Neuronal stem cell (in vitro differentiated cells): ENCODE measurements around the gene UCHL5.

ENCODE experiments used
- DNase-seq: peaks from one replicate; pipeline ENCODE4 v3.0.0-alpha.2; 2013; ENCODE audit warnings: low spot score
- H2AFZ ChIP-seq: one replicate; pipeline ENCODE4 v1.6.1; 2013; ENCODE audit warnings: mild to moderate bottlenecking, low read length, inconsistent platforms
- H2AK5ac ChIP-seq: 2 replicates; pipeline ENCODE4 v1.6.1; 2013; ENCODE audit warnings: low read depth, mild to moderate bottlenecking, inconsistent platforms, low read length, moderate library complexity, mixed read lengths
- H2BK120ac ChIP-seq: 2 replicates; pipeline ENCODE4 v1.6.1; 2013; ENCODE audit warnings: low read depth, mild to moderate bottlenecking, inconsistent platforms, low read length, moderate library complexity, mixed read lengths
- H2BK12ac ChIP-seq: one replicate; pipeline ENCODE4 v1.6.1; 2013; ENCODE audit warnings: low read length, inconsistent platforms
- H2BK15ac ChIP-seq: 2 replicates; pipeline ENCODE4 v1.6.1; 2013; ENCODE audit warnings: mild to moderate bottlenecking, low read length, inconsistent platforms, mixed read lengths
- H2BK5ac ChIP-seq: one replicate; pipeline ENCODE4 v1.6.1; 2013; ENCODE audit warnings: inconsistent platforms, mild to moderate bottlenecking, low read length, moderate library complexity
- H3K14ac ChIP-seq: one replicate; pipeline ENCODE4 v1.6.1; 2013; ENCODE audit warnings: low read length, inconsistent platforms
- H3K18ac ChIP-seq: 2 replicates; pipeline ENCODE4 v1.6.1; 2013; ENCODE audit warnings: low read length, inconsistent platforms
- H3K23ac ChIP-seq: 2 replicates; pipeline ENCODE4 v1.6.1; 2013; ENCODE audit warnings: low read depth, mild to moderate bottlenecking, mixed read lengths, low read length, inconsistent platforms; ENCODE audit not compliant: poor library complexity
- H3K27ac ChIP-seq: replicated peaks from 3 replicates; pipeline ENCODE4 v1.5.1; 2013; ENCODE audit warnings: low read length, inconsistent platforms
- H3K27me3 ChIP-seq, 3 experiments: 2 replicates each; pipeline ENCODE4 v1.6.1; 2013; ENCODE audit warnings: low read length in 3 of 3, mild to moderate bottlenecking in 2 of 3, inconsistent platforms in 1 of 3, low read depth in 1 of 3, mixed read lengths in 1 of 3, moderate library complexity in 1 of 3; ENCODE audit not compliant: control insufficient read depth in 3 of 3, insufficient read depth in 3 of 3
- H3K36me3 ChIP-seq, 2 donors: replicated peaks in 1 of 2; 2 replicates each; pipeline ENCODE4 v1.6.1; 2013; ENCODE audit warnings: low read length in 2 of 2; ENCODE audit not compliant: control insufficient read depth in 2 of 2, insufficient read depth in 2 of 2
- H3K4ac ChIP-seq: 2 replicates; pipeline ENCODE4 v1.6.1; 2013; ENCODE audit warnings: inconsistent platforms, mild to moderate bottlenecking, low read length, moderate library complexity
- H3K4me1 ChIP-seq, 2 donors: 1 replicate in 1 of 2; 2 replicates in 1 of 2; pipeline ENCODE4 v1.6.1; 2013; ENCODE audit warnings: low read length in 2 of 2, low read depth in 1 of 2; ENCODE audit not compliant: control insufficient read depth in 2 of 2, insufficient read depth in 1 of 2
- H3K4me2 ChIP-seq: one replicate; pipeline ENCODE4 v1.6.1; 2013; ENCODE audit warnings: mild to moderate bottlenecking, low read length, inconsistent platforms; ENCODE audit not compliant: insufficient read depth, poor library complexity, severe bottlenecking
- H3K4me3 ChIP-seq, 2 donors: 2 replicates each; pipeline ENCODE4 v1.5.1; 2013; ENCODE audit warnings: low read length in 2 of 2, mild to moderate bottlenecking in 2 of 2, inconsistent platforms in 1 of 2, moderate library complexity in 1 of 2
- H3K79me1 ChIP-seq: one replicate; pipeline ENCODE4 v1.6.1; 2013; ENCODE audit warnings: low read depth, mild to moderate bottlenecking, inconsistent platforms, low read length, moderate library complexity
- H3K9ac ChIP-seq: one replicate; pipeline ENCODE4 v1.6.1; 2013; ENCODE audit warnings: mild to moderate bottlenecking, low read depth, low read length, inconsistent platforms; ENCODE audit not compliant: poor library complexity
- H3K9me3 ChIP-seq, 2 donors: replicated peaks in 1 of 2; 2 replicates each; pipeline versions ENCODE3 to v1.6.1; 2013; ENCODE audit warnings: low read length in 2 of 2, mild to moderate bottlenecking in 2 of 2, inconsistent platforms in 1 of 2, low read depth in 1 of 2, mixed read lengths in 1 of 2, moderate library complexity in 1 of 2; ENCODE audit not compliant: control insufficient read depth in 2 of 2, insufficient read depth in 1 of 2
- H4K8ac ChIP-seq: one replicate; pipeline ENCODE4 v1.6.1; 2013; ENCODE audit warnings: low read depth, mild to moderate bottlenecking, inconsistent platforms, low read length, moderate library complexity
- H4K91ac ChIP-seq: one replicate; pipeline ENCODE4 v1.6.1; 2013; ENCODE audit warnings: low read length, low read depth, mild to moderate bottlenecking, inconsistent platforms; ENCODE audit not compliant: poor library complexity
- WGBS, 2 donors: extraction: QIAGEN DNeasy Blood & Tissue Kit; methylation state at CpG; one replicate each; pipeline ENCODE4 v1.1.7; 2013; ENCODE audit warnings: missing lambda C conversion rate in 2 of 2, mixed read lengths in 1 of 2; ENCODE audit not compliant: insufficient read length in 2 of 2, insufficient replicate concordance in 1 of 2; ENCODE audit errors: extremely low coverage in 2 of 2; 5-methylcytosine and 5-hydroxymethylcytosine counted together

The UCHL5 gene

DNA sequence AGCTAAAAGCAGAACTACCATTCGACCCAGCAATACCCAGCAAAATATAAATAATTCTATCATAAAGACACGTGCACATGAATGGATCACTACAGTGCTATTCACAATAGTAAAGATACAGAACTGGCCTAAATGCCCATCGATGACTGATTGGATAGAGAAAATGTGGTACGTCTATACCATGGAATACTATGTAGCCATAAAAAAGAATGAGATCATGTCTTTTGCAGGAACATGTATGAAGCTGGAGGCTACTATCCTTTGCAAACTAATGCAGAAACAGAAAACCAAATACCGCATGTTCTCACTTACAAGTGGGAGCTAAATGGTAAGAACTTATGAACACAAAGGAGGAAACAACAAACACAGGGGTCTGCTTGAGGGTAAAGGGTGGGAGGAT is 53.4 kb downstream of the UCHL5 start:
- no peak overlapping the region for H2BK120ac ChIP-seq
- H3K79me1 ChIP-seq = no peaks in the 10 kb centered on the region
- H3K4me1 ChIP-seq = no peaks in the 10 kb centered on the region
- no peak overlapping the region for H3K27ac ChIP-seq
- no peak overlapping the region for H4K91ac ChIP-seq
- H3K4me2 ChIP-seq = no peak overlapping the region
- H2AFZ ChIP-seq = no peak overlapping the region
- no peak overlapping the region for H3K14ac ChIP-seq
- H2BK5ac ChIP-seq = no peak overlapping the region
- H2BK12ac ChIP-seq = no peak overlapping the region
- WGBS, 2 donors = no CpG with 5 or more reads among the region's 5 CpGs
- no peak overlapping the region for H4K8ac ChIP-seq
- no peak for DNase-seq
- H3K4me3 ChIP-seq = no peak overlapping the region
- H2BK15ac ChIP-seq = no peak overlapping the region
- H3K23ac ChIP-seq = no peak overlapping the region
- H3K9me3 ChIP-seq = peaks cover 0 to 4% of the 10 kb centered on the region in 2 donors
- no peak overlapping the region for H3K9ac ChIP-seq
- no peaks in the 10 kb centered on the region for H3K27me3 ChIP-seq
- no peak overlapping the region for H3K18ac ChIP-seq
- no peak overlapping the region for H3K4ac ChIP-seq
- H2AK5ac ChIP-seq = no peak overlapping the region
- H3K36me3 ChIP-seq = peaks cover 0 to 7% of the 10 kb centered on the region in 2 donors

DNA sequence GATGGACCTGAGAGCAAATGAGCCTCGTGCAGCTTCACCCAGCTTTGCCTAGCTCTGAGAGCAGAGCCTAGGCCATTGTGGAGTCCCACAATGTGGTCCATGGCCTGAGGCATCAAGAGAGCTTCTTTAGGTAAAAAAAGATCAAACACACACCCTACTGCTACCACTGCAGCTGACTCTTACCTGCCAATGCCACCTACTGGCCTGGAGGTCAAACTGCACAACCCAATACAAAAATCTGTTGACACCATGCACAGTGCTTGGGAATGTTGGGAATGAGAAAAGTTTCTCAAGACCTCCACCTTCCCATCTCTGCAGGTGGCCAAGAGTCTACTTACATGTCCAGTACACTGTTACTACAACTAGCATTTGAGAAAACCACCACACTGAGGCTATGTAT is 60.6 kb downstream of the UCHL5 start:
- H3K4me1 ChIP-seq = no peaks in the 10 kb centered on the region
- DNase-seq = no peak
- no peak overlapping the region for H3K4ac ChIP-seq
- H3K9me3 ChIP-seq = peaks cover 6 to 11% of the 10 kb centered on the region in 2 donors
- H2BK15ac ChIP-seq = no peak overlapping the region
- no peak overlapping the region for H3K4me2 ChIP-seq
- no peak overlapping the region for H2AFZ ChIP-seq
- no peak overlapping the region for H3K18ac ChIP-seq
- H2AK5ac ChIP-seq = no peak overlapping the region
- H3K14ac ChIP-seq = no peak overlapping the region
- no peaks in the 10 kb centered on the region for H3K27me3 ChIP-seq
- H4K8ac ChIP-seq = no peak overlapping the region
- H2BK12ac ChIP-seq = no peak overlapping the region
- no peak overlapping the region for H2BK5ac ChIP-seq
- H3K27ac ChIP-seq = no peak overlapping the region
- H3K4me3 ChIP-seq = no peak overlapping the region
- no peak overlapping the region for H4K91ac ChIP-seq
- no CpG with 5 or more reads among the region's 1 CpG for WGBS, 2 donors
- no peak overlapping the region for H3K23ac ChIP-seq
- H3K36me3 ChIP-seq = peaks cover 3 to 16% of the 10 kb centered on the region in 2 donors
- H3K9ac ChIP-seq = no peak overlapping the region
- no peak overlapping the region for H2BK120ac ChIP-seq
- no peaks in the 10 kb centered on the region for H3K79me1 ChIP-seq

DNA sequence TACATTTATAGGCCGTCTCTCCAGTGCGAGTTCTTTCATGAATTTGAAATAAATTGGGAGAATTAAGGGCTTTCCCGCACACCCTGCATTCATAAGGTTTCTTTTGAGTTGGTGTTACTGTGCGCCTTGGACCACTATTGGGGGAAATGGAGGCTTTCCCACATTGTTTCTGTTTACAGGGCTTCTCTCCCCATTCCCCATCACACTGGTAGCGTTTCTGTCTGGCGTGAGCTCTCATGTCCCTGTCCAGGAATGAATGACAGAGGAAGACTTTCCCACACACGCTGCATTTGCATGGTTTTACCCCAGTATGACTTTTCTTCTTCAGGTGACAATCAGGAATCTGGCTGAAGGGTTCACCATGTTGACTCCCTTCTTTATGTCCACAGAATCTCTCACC is 65.0 kb downstream of the UCHL5 start:
- H3K27me3 ChIP-seq = no peaks in the 10 kb centered on the region
- H2BK120ac ChIP-seq = no peak overlapping the region
- no peak overlapping the region for H4K8ac ChIP-seq
- no peak overlapping the region for H3K18ac ChIP-seq
- H3K9me3 ChIP-seq = peaks cover 6 to 8% of the 10 kb centered on the region in 2 donors
- no peak for DNase-seq
- no peak overlapping the region for H2BK12ac ChIP-seq
- H2AK5ac ChIP-seq = no peak overlapping the region
- H2BK5ac ChIP-seq = no peak overlapping the region
- H3K9ac ChIP-seq = no peak overlapping the region
- WGBS, 2 donors = no CpG with 5 or more reads among the region's 7 CpGs
- H3K4me3 ChIP-seq = no peak overlapping the region
- no peak overlapping the region for H3K4ac ChIP-seq
- no peaks in the 10 kb centered on the region for H3K79me1 ChIP-seq
- H3K36me3 ChIP-seq = peaks cover 3 to 9% of the 10 kb centered on the region in 2 donors
- no peak overlapping the region for H2AFZ ChIP-seq
- H3K4me1 ChIP-seq = peaks cover 0 to 2% of the 10 kb centered on the region in 2 donors
- H3K4me2 ChIP-seq = no peak overlapping the region
- no peak overlapping the region for H3K23ac ChIP-seq
- no peak overlapping the region for H4K91ac ChIP-seq
- no peak overlapping the region for H2BK15ac ChIP-seq
- H3K14ac ChIP-seq = no peak overlapping the region
- no peak overlapping the region for H3K27ac ChIP-seq

DNA sequence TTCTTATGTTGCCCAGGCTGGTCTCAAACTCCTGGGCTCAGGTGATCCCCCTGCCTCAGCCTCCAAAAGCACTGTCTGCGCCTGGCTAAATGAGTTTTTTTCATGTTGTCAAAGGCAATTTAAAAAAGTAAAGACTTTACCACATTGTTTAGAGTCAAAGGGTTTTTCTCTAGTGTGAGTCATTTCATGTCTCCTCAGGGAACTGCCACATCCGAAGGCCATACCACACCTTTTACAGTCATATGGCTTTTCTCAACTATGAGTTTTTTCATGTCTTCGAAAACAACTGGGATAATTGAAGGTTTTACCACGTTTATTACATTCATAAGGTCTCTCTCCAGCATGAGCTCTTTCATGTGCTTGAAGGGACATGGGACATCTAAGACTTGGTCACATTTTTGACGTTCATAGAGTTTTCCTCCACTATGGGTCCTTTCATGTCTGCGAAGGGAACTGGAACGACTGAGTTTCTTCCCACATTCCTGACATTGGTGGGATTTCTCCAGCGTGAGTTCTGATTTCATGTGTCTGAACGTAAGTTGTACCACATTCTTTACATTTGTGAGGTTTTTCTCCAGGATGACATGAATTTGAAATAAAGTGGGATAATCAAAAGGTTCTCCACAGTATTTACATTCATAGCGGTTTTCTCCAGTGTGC is 65.6 kb downstream of the UCHL5 start:
- Histone ChIP-seq H3K36me3 (peaks cover 3 to 9% of the 10 kb centered on the region in 2 donors), H3K9me3 (peaks cover 6% of the 10 kb centered on the region in 2 donors), H2BK5ac (no peak overlapping the region), H3K9ac (no peak overlapping the region), H3K4me1 (peaks cover 0 to 2% of the 10 kb centered on the region in 2 donors), H3K27me3 (no peaks in the 10 kb centered on the region), H3K14ac (no peak overlapping the region), H4K8ac (no peak overlapping the region), H3K4me2 (no peak overlapping the region), H3K27ac (no peak overlapping the region), H3K4ac (no peak overlapping the region), H2BK120ac (no peak overlapping the region), H3K4me3 (no peak overlapping the region), H2BK15ac (no peak overlapping the region), H2AK5ac (no peak overlapping the region), H2BK12ac (no peak overlapping the region), H3K23ac (no peak overlapping the region), H3K79me1 (no peaks in the 10 kb centered on the region), H3K18ac (no peak overlapping the region), H4K91ac (no peak overlapping the region), H2AFZ (no peak overlapping the region)
- no CpG with 5 or more reads among the region's 10 CpGs for WGBS, 2 donors
- no peak for DNase-seq
